Muscle layer of duodenum (tissue), 2 donors: Measurements from ENCODE around the gene ROBO2.

Source experiments
- H3K27ac ChIP-seq: one replicate; pipeline ENCODE4 v1.7.0; 2013; ENCODE audit warnings: mild to moderate bottlenecking, low read length
- H3K27me3 ChIP-seq: one replicate; pipeline ENCODE4 v1.7.0; 2013; ENCODE audit warnings: low read depth, mild to moderate bottlenecking, control low read depth, low read length
- H3K36me3 ChIP-seq, 2 donors: one replicate each; pipeline ENCODE4 v1.7.0; 2013; ENCODE audit warnings: low read length in 2 of 2, control low read depth in 1 of 2, mild to moderate bottlenecking in 1 of 2; ENCODE audit not compliant: insufficient read depth in 2 of 2, control insufficient read depth in 1 of 2
- H3K4me1 ChIP-seq, 2 donors: one replicate each; pipeline ENCODE4 v1.7.0; 2013; ENCODE audit warnings: low read length in 2 of 2, mild to moderate bottlenecking in 2 of 2, control low read depth in 1 of 2, moderate library complexity in 1 of 2; ENCODE audit not compliant: insufficient read depth in 2 of 2, control insufficient read depth in 1 of 2
- H3K4me3 ChIP-seq, 2 donors: one replicate each; pipeline ENCODE4 v1.7.0; 2013; ENCODE audit warnings: low read length in 2 of 2, low read depth in 1 of 2, mild to moderate bottlenecking in 1 of 2
- H3K9me3 ChIP-seq, 2 donors: one replicate each; pipeline ENCODE4 v1.7.0; 2013; ENCODE audit warnings: low read length in 2 of 2, control low read depth in 1 of 2, mild to moderate bottlenecking in 1 of 2; ENCODE audit not compliant: control insufficient read depth in 1 of 2
- donor health status: healthy.

ROBO2 gene, protein sequence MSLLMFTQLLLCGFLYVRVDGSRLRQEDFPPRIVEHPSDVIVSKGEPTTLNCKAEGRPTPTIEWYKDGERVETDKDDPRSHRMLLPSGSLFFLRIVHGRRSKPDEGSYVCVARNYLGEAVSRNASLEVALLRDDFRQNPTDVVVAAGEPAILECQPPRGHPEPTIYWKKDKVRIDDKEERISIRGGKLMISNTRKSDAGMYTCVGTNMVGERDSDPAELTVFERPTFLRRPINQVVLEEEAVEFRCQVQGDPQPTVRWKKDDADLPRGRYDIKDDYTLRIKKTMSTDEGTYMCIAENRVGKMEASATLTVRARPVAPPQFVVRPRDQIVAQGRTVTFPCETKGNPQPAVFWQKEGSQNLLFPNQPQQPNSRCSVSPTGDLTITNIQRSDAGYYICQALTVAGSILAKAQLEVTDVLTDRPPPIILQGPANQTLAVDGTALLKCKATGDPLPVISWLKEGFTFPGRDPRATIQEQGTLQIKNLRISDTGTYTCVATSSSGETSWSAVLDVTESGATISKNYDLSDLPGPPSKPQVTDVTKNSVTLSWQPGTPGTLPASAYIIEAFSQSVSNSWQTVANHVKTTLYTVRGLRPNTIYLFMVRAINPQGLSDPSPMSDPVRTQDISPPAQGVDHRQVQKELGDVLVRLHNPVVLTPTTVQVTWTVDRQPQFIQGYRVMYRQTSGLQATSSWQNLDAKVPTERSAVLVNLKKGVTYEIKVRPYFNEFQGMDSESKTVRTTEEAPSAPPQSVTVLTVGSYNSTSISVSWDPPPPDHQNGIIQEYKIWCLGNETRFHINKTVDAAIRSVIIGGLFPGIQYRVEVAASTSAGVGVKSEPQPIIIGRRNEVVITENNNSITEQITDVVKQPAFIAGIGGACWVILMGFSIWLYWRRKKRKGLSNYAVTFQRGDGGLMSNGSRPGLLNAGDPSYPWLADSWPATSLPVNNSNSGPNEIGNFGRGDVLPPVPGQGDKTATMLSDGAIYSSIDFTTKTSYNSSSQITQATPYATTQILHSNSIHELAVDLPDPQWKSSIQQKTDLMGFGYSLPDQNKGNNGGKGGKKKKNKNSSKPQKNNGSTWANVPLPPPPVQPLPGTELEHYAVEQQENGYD (N-terminal part only)

DNA sequence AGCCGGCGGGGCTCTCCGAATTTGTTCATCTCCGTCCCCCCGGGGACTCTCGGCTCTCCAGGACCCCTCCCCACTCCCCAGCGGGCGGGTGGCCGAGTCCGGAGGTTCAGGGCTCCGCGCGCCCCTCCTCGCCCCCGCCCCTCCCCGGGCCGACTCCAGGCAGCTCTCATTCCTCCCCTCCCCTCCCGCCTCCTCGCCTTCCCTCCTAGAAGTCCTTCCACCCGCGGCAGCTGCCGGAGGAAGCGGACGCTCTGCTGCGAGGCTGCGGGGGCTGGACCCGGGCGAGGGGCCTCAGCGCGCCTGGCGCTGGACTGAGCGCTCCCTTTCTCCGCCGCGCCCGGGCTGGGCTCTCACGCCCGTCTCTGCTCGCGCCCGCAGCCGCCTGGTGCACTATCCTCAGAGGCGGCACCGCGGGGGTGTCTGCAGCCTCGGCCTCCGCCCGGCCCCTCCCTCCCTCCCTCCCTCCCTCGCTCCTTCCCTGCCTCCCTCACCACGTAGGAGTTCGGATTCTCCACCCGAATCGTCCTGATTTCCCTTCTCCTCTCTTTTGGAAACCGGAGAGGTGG is at the start of gene ROBO2:
ROBO2 (plus strand) TSS at position 494 of the 566 bp plus-strand sequence. CDS start 687 bp downstream, outside the sequence.
- Histone ChIP-seq H3K27me3 (peaks cover 9% of the 10 kb centered on the region), H3K36me3 (no peaks in the 10 kb centered on the region), H3K27ac (no peak within 1 kb of the TSS), H3K4me3 (peak within 1 kb of the TSS; percentile 62 to 71), H3K9me3 (no peaks in the 10 kb centered on the region), H3K4me1 (peaks cover 0 to 17% of the 10 kb centered on the region in 2 donors)

DNA sequence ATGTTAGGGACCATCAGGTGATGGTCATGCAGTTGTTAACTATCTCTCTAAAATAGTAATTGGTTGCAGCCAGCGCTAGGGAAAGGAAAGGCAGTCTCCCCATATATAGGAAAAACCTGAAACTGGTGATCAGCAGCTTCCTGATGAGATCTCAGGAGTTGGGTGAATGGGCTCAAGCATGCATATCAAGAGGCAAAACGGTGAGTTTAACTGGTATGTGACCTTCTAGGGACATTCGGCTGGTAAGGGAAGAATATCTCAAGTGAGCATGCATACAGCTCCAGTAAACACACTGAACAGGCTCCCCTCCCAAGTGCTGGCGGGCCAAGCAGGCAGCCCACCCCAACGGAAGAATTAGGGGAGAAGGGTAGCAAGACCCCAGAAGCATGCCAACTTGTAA is 49.3 kb upstream of the ROBO2 start:
- H3K4me1 ChIP-seq = no peaks in the 10 kb centered on the region
- H3K9me3 ChIP-seq = no peaks in the 10 kb centered on the region
- H3K4me3 ChIP-seq = no peak overlapping the region
- no peaks in the 10 kb centered on the region for H3K27me3 ChIP-seq
- H3K27ac ChIP-seq = no peak overlapping the region
- no peaks in the 10 kb centered on the region for H3K36me3 ChIP-seq

DNA sequence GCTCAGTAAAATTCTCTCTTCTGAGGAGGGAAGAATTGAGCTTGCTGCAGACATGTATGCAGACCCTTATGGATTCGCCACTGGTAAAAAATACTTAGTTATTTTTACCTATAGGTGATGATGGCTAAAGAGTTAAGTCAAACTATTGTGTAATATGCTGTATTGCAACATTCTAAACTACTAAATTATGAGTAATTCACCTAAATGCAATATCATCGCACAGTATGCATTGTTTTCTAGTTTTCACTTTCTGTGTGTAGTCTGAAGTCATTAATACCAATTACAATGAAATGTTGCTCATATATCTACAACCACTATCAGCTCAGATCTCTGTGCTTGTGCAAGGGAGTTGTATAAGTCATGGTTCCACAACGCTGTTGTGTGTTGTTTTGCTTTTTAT is 48.7 kb upstream of the ROBO2 start:
- Histone ChIP-seq H3K4me3 (no peak overlapping the region), H3K4me1 (no peaks in the 10 kb centered on the region), H3K9me3 (no peaks in the 10 kb centered on the region), H3K27me3 (no peaks in the 10 kb centered on the region), H3K27ac (no peak overlapping the region), H3K36me3 (no peaks in the 10 kb centered on the region)

DNA sequence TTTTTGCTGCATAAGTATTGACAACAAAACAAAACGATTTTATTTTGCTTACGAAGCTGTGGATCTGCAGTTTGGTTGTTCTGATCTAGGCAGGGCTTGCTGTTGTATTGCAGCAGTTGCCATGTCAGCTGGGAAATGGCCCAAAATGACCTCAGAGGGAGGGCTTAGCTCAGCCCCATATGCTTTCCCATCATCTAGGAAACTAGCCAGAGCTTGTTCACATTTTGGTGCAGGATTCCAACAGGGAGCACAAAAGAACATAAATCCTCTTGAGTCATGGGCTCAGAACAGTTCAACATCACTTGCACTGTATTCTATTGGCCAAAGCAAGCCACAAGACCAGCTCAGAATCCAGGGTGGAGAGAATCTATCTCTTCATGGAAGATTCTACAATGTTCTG is 42.2 kb upstream of the ROBO2 start:
- H3K27ac ChIP-seq = no peak overlapping the region
- H3K36me3 ChIP-seq = no peaks in the 10 kb centered on the region
- H3K4me3 ChIP-seq = no peak overlapping the region
- no peaks in the 10 kb centered on the region for H3K4me1 ChIP-seq
- no peaks in the 10 kb centered on the region for H3K9me3 ChIP-seq
- no peaks in the 10 kb centered on the region for H3K27me3 ChIP-seq

DNA sequence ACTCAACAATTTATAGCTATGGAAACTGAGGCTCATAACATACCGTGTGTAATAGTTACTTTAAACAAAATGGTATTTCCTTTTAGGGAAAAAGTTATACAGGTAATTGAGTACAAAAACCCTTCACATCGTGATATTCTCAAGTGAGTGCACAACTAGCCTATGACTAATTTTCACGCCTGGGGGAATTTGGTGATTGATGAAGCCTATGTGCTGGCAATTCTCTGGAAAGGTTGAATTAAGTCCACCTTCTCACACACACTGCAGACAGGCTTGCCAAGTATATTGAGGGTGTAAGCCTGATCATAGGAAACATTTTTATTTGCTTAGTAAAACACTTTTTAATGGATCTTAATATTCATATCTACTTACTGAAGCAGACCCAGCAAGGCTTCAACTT is 41.3 kb upstream of the ROBO2 start:
- Histone ChIP-seq H3K27me3 (no peaks in the 10 kb centered on the region), H3K9me3 (no peaks in the 10 kb centered on the region), H3K4me1 (no peaks in the 10 kb centered on the region), H3K36me3 (no peaks in the 10 kb centered on the region), H3K4me3 (no peak overlapping the region), H3K27ac (no peak overlapping the region)

DNA sequence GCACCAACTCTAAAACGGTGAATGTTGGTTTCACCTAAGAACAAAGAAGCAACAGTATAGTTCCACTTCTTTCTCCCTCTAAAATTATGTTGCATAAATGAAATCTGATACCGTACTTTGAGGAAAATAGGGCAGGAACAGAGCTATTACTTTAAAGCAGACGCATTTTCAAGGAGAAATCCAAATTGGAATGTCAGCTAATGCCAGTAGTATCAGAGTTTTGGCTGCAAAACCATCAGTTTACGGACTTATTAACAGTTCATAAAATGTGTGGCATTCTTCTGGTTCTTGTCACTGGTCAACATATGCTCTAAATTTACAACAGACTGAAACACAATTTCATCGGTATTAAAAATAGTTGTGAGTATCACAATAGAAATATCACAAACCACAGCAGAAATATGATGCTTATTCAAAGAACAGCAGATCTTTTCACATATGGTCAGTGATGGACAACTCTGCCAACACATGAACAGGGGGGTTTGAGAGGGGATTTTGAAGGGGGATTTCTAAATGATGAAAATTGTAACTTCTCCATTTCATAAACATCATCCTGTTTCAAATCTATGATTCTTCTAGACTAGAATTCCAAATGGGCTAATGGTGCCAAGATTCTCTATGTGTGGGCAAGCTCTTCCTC is 38.7 kb upstream of the ROBO2 start:
- H3K4me3 ChIP-seq = no peak overlapping the region
- H3K36me3 ChIP-seq = no peaks in the 10 kb centered on the region
- no peaks in the 10 kb centered on the region for H3K9me3 ChIP-seq
- H3K4me1 ChIP-seq = no peaks in the 10 kb centered on the region
- no peaks in the 10 kb centered on the region for H3K27me3 ChIP-seq
- H3K27ac ChIP-seq = no peak overlapping the region

DNA sequence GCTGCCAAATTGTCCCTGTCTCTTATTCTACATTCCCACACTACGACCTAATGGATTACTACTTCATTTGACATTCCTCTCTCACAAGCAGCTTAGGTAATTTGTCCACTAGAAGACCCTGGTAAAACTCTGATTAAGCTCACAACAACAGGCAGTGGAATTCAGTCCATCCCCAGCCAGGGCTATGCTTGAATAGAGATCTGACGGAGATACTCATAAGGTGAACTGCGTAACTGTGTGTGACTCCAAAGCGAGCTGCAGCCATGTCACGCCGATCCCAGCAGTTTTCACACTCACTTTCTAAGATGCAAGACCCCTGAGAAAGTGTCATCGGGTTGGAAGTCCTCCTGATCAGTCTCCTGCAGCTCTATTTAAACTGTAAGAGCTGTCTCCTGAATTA is 25.7 kb upstream of the ROBO2 start:
- H3K4me3 ChIP-seq = no peak overlapping the region
- no peaks in the 10 kb centered on the region for H3K27me3 ChIP-seq
- peaks cover 0 to 4% of the 10 kb centered on the region in 2 donors for H3K9me3 ChIP-seq
- no peaks in the 10 kb centered on the region for H3K36me3 ChIP-seq
- no peak overlapping the region for H3K27ac ChIP-seq
- H3K4me1 ChIP-seq = no peaks in the 10 kb centered on the region

DNA sequence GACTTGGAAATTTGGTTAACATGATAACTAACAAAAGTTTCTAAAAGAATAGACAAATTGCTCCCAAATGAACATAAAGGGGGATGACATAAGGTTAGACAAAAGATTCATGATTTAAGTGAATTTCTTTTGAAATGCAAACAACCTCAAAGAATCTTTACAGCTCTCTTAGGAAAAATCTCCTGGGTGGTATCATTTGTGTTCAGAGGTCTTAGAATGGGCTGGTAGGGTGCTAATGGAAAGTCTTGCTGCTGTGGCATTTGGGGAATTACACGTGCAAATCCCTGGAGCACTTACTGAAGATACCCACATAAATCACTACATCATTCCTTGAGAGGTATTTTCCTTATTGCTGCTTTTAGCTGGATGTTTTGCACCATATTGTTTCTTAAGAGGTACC is 14.4 kb upstream of the ROBO2 start:
- H3K27ac ChIP-seq = no peak overlapping the region
- H3K9me3 ChIP-seq = no peaks in the 10 kb centered on the region
- H3K36me3 ChIP-seq = no peaks in the 10 kb centered on the region
- H3K4me3 ChIP-seq = no peak overlapping the region
- H3K4me1 ChIP-seq = no peaks in the 10 kb centered on the region
- H3K27me3 ChIP-seq = no peaks in the 10 kb centered on the region

DNA sequence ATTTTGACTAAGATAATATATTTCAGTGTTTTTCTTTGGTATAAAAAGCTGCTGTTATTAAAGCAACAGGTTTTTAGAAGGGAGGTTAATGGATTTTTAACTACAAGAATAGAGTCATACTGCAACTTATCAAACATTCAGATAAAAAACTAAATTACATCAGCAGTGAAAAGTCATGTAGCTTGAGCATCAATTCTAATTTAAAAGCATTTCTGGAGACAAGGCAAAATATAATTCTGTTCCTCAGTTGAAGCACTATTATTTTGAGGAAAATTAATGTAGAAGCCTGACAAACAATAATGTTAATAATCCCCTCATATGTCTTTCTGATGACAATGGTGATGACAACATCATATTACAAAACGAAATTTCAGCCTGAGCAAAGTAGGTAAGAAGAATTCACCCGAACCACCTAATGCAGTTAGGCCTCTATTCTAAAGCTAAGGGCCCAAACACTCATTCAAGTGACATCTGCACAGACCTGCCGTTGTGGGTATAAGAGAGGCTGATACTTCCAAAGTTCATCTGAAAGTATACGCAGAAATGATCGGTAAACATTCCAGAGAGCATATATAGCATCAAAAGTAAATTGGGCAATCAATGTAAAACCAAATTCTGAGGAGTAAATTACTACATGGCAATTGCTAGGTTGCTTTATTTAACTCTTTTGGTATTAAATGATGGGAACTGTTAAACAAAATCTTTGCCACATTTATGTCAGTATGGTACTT is 12.8 kb upstream of the ROBO2 start:
- no peak overlapping the region for H3K4me3 ChIP-seq
- no peaks in the 10 kb centered on the region for H3K4me1 ChIP-seq
- H3K27me3 ChIP-seq = no peaks in the 10 kb centered on the region
- H3K27ac ChIP-seq = no peak overlapping the region
- H3K36me3 ChIP-seq = no peaks in the 10 kb centered on the region
- H3K9me3 ChIP-seq = no peaks in the 10 kb centered on the region

DNA sequence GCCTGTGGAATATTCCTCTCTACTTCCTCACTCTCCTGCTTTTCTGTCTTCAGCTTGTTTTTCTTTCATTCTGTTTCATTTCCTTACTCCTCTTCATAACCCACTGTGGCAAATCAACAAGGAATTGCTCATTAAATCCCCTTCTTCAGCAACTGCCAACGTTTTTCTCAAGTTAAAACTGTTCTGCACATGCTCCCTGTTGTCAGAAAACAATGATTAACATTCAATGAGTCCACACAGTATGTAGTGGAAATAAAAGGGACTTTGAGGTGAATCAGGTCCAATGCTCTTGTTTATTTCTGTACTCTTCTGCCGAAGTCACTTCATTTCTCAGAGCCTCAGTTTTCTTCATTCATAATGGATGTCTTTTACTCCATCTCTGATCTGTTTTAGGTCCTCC is 11.9 kb upstream of the ROBO2 start:
- Histone ChIP-seq H3K9me3 (no peaks in the 10 kb centered on the region), H3K27ac (no peak overlapping the region), H3K4me3 (no peak overlapping the region), H3K36me3 (no peaks in the 10 kb centered on the region), H3K27me3 (no peaks in the 10 kb centered on the region), H3K4me1 (no peaks in the 10 kb centered on the region)
